Activated CD8-positive, alpha-beta memory T cell treated with anti-CD3 and anti-CD28 coated beads, Interleukin-2, amount 50 U/mL, for 1 hour (primary cell): Measurements from ENCODE around the gene FOXP1.

Source experiments
- DNase-seq: peaks from one replicate; pipeline ENCODE4 v3.0.0-alpha.2; 2020; ENCODE audit errors: extremely low read depth

FOXP1 gene

GRCh38 chr3:71372241-71372768, 211.2 kb downstream of the FOXP1 start:
- no peak for DNase-seq

GRCh38 chr3:71371282-71371681, 212.2 kb downstream of the FOXP1 start:
- DNase-seq, result no peak

GRCh38 chr3:71370467-71370866, 213.1 kb downstream of the FOXP1 start:
- DNase-seq, result no peak

- no peak for DNase-seq
Observed at GRCh38 chr3:71369701-71370391, 213.7 kb downstream of the FOXP1 start.

- DNase-seq, result no peak
Observed at GRCh38 chr3:71366988-71367604, 216.4 kb downstream of the FOXP1 start.

GRCh38 chr3:71361334-71361890, 222.1 kb downstream of the FOXP1 start:
- DNase-seq, result no peak

- no peak for DNase-seq
Observed at GRCh38 chr3:71360764-71361163, 222.8 kb downstream of the FOXP1 start.

GRCh38 chr3:71360180-71360579, 223.3 kb downstream of the FOXP1 start:
- DNase-seq, result no peak

- DNase-seq, result no peak
Observed at GRCh38 chr3:71358243-71358642, 225.3 kb downstream of the FOXP1 start.

GRCh38 chr3:71356265-71356664, 227.3 kb downstream of the FOXP1 start:
- no peak for DNase-seq

- no peak for DNase-seq
Observed at GRCh38 chr3:71355862-71356261, 227.7 kb downstream of the FOXP1 start.

GRCh38 chr3:71355037-71355436, 228.5 kb downstream of the FOXP1 start:
- DNase-seq, result no peak

- DNase-seq, result no peak
Observed at GRCh38 chr3:71351403-71352149, 232.0 kb downstream of the FOXP1 start.

GRCh38 chr3:71350998-71351397, 232.5 kb downstream of the FOXP1 start:
- DNase-seq, result no peak

GRCh38 chr3:71348831-71349230, 234.7 kb downstream of the FOXP1 start:
- no peak for DNase-seq

GRCh38 chr3:71348001-71348632, 235.4 kb downstream of the FOXP1 start:
- DNase-seq, result no peak

GRCh38 chr3:71346061-71346460, 237.5 kb downstream of the FOXP1 start:
- DNase-seq, result no peak

GRCh38 chr3:71345429-71346040, 238.0 kb downstream of the FOXP1 start:
- DNase-seq, result no peak

GRCh38 chr3:71341721-71342120, 241.8 kb downstream of the FOXP1 start:
- no peak for DNase-seq

GRCh38 chr3:71339049-71339448, 244.5 kb downstream of the FOXP1 start:
- DNase-seq, result no peak

- DNase-seq, result no peak
Observed at GRCh38 chr3:71332813-71333212, 250.7 kb downstream of the FOXP1 start.
